ENCODE data around the gene PABPC1L. TPM values are rescaled to one million over a fixed set of nuclear protein-coding genes. Genes with fewer than 3 reads are reported as not detected.

PABPC1L gene
- total RNA-seq, 1 experiment from 2014 or later, result 83.5 TPM

DNA sequence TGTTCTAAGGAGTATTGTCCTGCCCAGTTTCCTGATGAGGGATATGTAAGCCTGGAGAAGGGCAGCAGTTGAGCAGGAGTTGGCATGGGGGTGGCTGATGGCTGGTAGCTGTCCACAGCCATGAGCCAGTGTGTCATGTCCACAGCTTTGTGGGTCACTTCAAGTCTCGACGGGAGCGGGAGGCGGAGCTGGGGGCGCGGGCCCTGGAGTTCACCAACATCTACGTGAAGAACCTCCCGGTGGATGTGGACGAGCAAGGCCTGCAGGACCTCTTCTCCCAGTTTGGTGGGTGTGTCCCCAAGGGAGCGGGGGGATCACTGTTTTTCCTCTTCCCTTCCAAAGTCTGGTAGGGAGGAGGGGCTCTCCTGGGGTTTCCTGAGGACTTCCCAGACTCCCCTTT is 8.9 kb downstream of the PABPC1L start:
- no peaks in the 10 kb centered on the region for H3K27me3 Mint-ChIP-seq (ENCODE audit: low read depth)
- no peak overlapping the region for H4K5ac ChIP-seq (ENCODE audit: insufficient read length, low read depth, low read length)
- H3K9me3 ChIP-seq (ENCODE audit: control insufficient read depth, low read depth, low read length), result no peaks in the 10 kb centered on the region
- H2BK15ac ChIP-seq (ENCODE audit: low read depth, low read length), result no peak overlapping the region
- no peak overlapping the region for H3K18ac ChIP-seq (ENCODE audit: insufficient read length, low read depth, low read length)
- H3K4me1 Mint-ChIP-seq, result peaks cover 4 to 9% of the 10 kb centered on the region in 2 experiments
- H3K9ac ChIP-seq (ENCODE audit: extremely low read depth, insufficient read length, low read length), result no peak overlapping the region
- H3K4me2 ChIP-seq (ENCODE audit: insufficient read depth, insufficient read length, low read length), result no peak overlapping the region
- H2BK20ac ChIP-seq (ENCODE audit: low read depth, low read length, poor library complexity, severe bottlenecking), result no peak overlapping the region
- no peak overlapping the region for H3K56ac ChIP-seq (ENCODE audit: insufficient read length, low read depth, low read length)
- H3K4me1 ChIP-seq (ENCODE audit: insufficient read depth, low read length), result no peaks in the 10 kb centered on the region; the same call in 1 of the 2 replicates
- no peak overlapping the region for H3K23ac ChIP-seq (ENCODE audit: insufficient read length, low read depth, low read length)
- no peaks in the 10 kb centered on the region for H3K79me1 ChIP-seq (ENCODE audit: insufficient read depth, low read depth, low read length, poor library complexity, severe bottlenecking)
- no peak overlapping the region for H3K27ac ChIP-seq (ENCODE audit: insufficient read length, low read depth, low read length)
- H2AFZ ChIP-seq (ENCODE audit: low read length), result no peak overlapping the region
- peak overlapping the region in 2 of 3 experiments; percentile 72 to 73; a peak in 2 of 7 replicates for H3K27ac Mint-ChIP-seq
- WGBS (ENCODE audit: extremely low coverage, insufficient read length, low lambda C conversion rate), result no CpG with 5 or more reads among the region's 10 CpGs
- no peaks in the 10 kb centered on the region for H4K20me1 ChIP-seq (ENCODE audit: control insufficient read depth, insufficient read depth, insufficient read length)
- H4K91ac ChIP-seq (ENCODE audit: insufficient read length, low read depth, low read length), result no peak overlapping the region
- H3K36me3 Mint-ChIP-seq (ENCODE audit: insufficient read depth in 1 of 3, low read depth in 3 of 3), result peaks cover 16 to 75% (median 58%) of the 10 kb centered on the region in 3 experiments; a peak in 6 of 7 replicates
- DNase-seq, result no peak
- TF ChIP-seq, protein P1, sequence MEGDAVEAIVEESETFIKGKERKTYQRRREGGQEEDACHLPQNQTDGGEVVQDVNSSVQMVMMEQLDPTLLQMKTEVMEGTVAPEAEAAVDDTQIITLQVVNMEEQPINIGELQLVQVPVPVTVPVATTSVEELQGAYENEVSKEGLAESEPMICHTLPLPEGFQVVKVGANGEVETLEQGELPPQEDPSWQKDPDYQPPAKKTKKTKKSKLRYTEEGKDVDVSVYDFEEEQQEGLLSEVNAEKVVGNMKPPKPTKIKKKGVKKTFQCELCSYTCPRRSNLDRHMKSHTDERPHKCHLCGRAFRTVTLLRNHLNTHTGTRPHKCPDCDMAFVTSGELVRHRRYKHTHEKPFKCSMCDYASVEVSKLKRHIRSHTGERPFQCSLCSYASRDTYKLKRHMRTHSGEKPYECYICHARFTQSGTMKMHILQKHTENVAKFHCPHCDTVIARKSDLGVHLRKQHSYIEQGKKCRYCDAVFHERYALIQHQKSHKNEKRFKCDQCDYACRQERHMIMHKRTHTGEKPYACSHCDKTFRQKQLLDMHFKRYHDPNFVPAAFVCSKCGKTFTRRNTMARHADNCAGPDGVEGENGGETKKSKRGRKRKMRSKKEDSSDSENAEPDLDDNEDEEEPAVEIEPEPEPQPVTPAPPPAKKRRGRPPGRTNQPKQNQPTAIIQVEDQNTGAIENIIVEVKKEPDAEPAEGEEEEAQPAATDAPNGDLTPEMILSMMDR (conservative IDR thresholded peaks at IDR 0.05), result no peak
- no peak overlapping the region for H3K14ac ChIP-seq (ENCODE audit: insufficient read depth, low read length)
- H3K4me3 Mint-ChIP-seq, result no peak overlapping the region
- H3T11ph ChIP-seq (ENCODE audit: low read length), result no peak overlapping the region
- H4K8ac ChIP-seq (replicated peaks; ENCODE audit: insufficient read length, low read depth, low read length), result no peak overlapping the region
- no peak overlapping the region for H3K4ac ChIP-seq (ENCODE audit: low read depth, low read length)
- H3K27me3 ChIP-seq (ENCODE audit: insufficient read depth, low read length), result no peaks in the 10 kb centered on the region
- no peak overlapping the region for H2AK5ac ChIP-seq (ENCODE audit: insufficient read length, low read length)
- no peaks in the 10 kb centered on the region for H3K23me2 ChIP-seq (ENCODE audit: insufficient read length, low read depth, low read length, poor library complexity, severe bottlenecking)
- H2BK120ac ChIP-seq (ENCODE audit: low read depth, low read length, poor library complexity, severe bottlenecking), result no peak overlapping the region
- no peaks in the 10 kb centered on the region for H3K79me2 ChIP-seq (ENCODE audit: insufficient read depth, low read length)
- H2BK5ac ChIP-seq (ENCODE audit: insufficient read length, low read length), result no peak overlapping the region
- no peaks in the 10 kb centered on the region for H3K9me3 Mint-ChIP-seq
- no peak overlapping the region for H2BK12ac ChIP-seq (ENCODE audit: insufficient read length, low read depth, low read length)
